H9 (cell line): ENCODE measurements around the gene NUDT14. TPM values are rescaled to one million over a fixed set of nuclear protein-coding genes. Genes with fewer than 3 reads are reported as not detected.

Experiments used
- DNase-seq: peaks from one replicate; pipeline ENCODE4 v3.0.0-alpha.2; 2017
- H2AFZ ChIP-seq: one replicate; pipeline ENCODE4 v1.6.1; 2013; ENCODE audit warnings: mild to moderate bottlenecking, low read length, control low read depth, moderate library complexity
- H2AK5ac ChIP-seq: 2 replicates; pipeline ENCODE4 v1.6.1; 2013; ENCODE audit warnings: low read length, control low read depth, mixed read lengths; ENCODE audit not compliant: insufficient read length
- H2BK120ac ChIP-seq: one replicate; pipeline ENCODE4 v1.6.1; 2013; ENCODE audit warnings: low read depth, mild to moderate bottlenecking, low read length, control low read depth, inconsistent platforms; ENCODE audit not compliant: poor library complexity, severe bottlenecking
- H2BK12ac ChIP-seq: 2 replicates; pipeline ENCODE4 v1.6.1; 2013; ENCODE audit warnings: low read length, control low read depth, mixed read lengths, low read depth; ENCODE audit not compliant: insufficient read length
- H2BK15ac ChIP-seq: 2 replicates; pipeline ENCODE4 v1.6.1; 2013; ENCODE audit warnings: low read depth, low read length, control low read depth
- H2BK20ac ChIP-seq: one replicate; pipeline ENCODE4 v1.6.1; 2013; ENCODE audit warnings: low read depth, mild to moderate bottlenecking, low read length, control low read depth, inconsistent platforms; ENCODE audit not compliant: poor library complexity, severe bottlenecking
- H2BK5ac ChIP-seq: 2 replicates; pipeline ENCODE4 v1.6.1; 2013; ENCODE audit warnings: low read length, control low read depth, mixed read lengths; ENCODE audit not compliant: insufficient read length
- H3K14ac ChIP-seq: 2 replicates; pipeline ENCODE4 v1.6.1; 2013; ENCODE audit warnings: low read length, control low read depth; ENCODE audit not compliant: insufficient read depth
- H3K18ac ChIP-seq: 2 replicates; pipeline ENCODE4 v1.6.1; 2013; ENCODE audit warnings: low read depth, mild to moderate bottlenecking, mixed read lengths, low read length, control low read depth; ENCODE audit not compliant: insufficient read length
- H3K23ac ChIP-seq: 2 replicates; pipeline ENCODE4 v1.6.1; 2013; ENCODE audit warnings: low read length, control low read depth, mixed read lengths, low read depth; ENCODE audit not compliant: insufficient read length
- H3K23me2 ChIP-seq: 2 replicates; pipeline ENCODE4 v1.6.1; 2013; ENCODE audit warnings: low read depth, mild to moderate bottlenecking, mixed read lengths, low read length, control low read depth; ENCODE audit not compliant: insufficient read length, poor library complexity, severe bottlenecking
- H3K27ac ChIP-seq: 2 replicates; pipeline ENCODE4 v1.5.1; 2013; ENCODE audit warnings: low read length, control low read depth, mixed read lengths, low read depth; ENCODE audit not compliant: insufficient read length
- H3K27me3 ChIP-seq: 2 replicates; pipeline ENCODE4 v1.6.1; 2013; ENCODE audit warnings: low read length, control low read depth, inconsistent platforms; ENCODE audit not compliant: insufficient read depth
- H3K4ac ChIP-seq: 2 replicates; pipeline ENCODE4 v1.6.1; 2013; ENCODE audit warnings: low read depth, mild to moderate bottlenecking, control low read depth, inconsistent platforms, low read length, moderate library complexity
- H3K4me1 ChIP-seq: 2 replicates; pipeline ENCODE4 v1.6.1; 2013; ENCODE audit warnings: low read length, control low read depth, inconsistent platforms; ENCODE audit not compliant: insufficient read depth
- H3K4me2 ChIP-seq: 2 replicates; pipeline ENCODE4 v1.6.1; 2013; ENCODE audit warnings: low read length, control low read depth, mixed read lengths; ENCODE audit not compliant: insufficient read length, insufficient read depth
- H3K56ac ChIP-seq: 2 replicates; pipeline ENCODE4 v1.6.1; 2013; ENCODE audit warnings: low read depth, mild to moderate bottlenecking, mixed read lengths, low read length, control low read depth; ENCODE audit not compliant: insufficient read length
- H3K79me1 ChIP-seq: 2 replicates; pipeline ENCODE4 v1.6.1; 2013; ENCODE audit warnings: low read depth, mild to moderate bottlenecking, moderate library complexity, low read length, control low read depth, inconsistent platforms; ENCODE audit not compliant: insufficient read depth, poor library complexity, severe bottlenecking
- H3K79me2 ChIP-seq: 2 replicates; pipeline ENCODE4 v1.6.1; 2013; ENCODE audit warnings: low read length, control low read depth, inconsistent platforms; ENCODE audit not compliant: insufficient read depth
- H3K9ac ChIP-seq: 2 replicates; pipeline ENCODE4 v1.6.1; 2013; ENCODE audit warnings: low read length, control low read depth, mixed read lengths; ENCODE audit not compliant: insufficient read length; ENCODE audit errors: extremely low read depth
- H3K9me3 ChIP-seq: one replicate; pipeline ENCODE4 v1.6.1; 2013; ENCODE audit warnings: low read depth, low read length, inconsistent platforms; ENCODE audit not compliant: control insufficient read depth
- H3T11ph ChIP-seq: one replicate; pipeline ENCODE4 v1.6.1; 2013; ENCODE audit warnings: mild to moderate bottlenecking, low read length, control low read depth, inconsistent platforms
- H4K20me1 ChIP-seq: one replicate; pipeline ENCODE4 v1.6.1; 2013; ENCODE audit not compliant: control insufficient read depth, insufficient read length, insufficient read depth
- H4K5ac ChIP-seq: 2 replicates; pipeline ENCODE4 v1.6.1; 2013; ENCODE audit warnings: low read depth, mild to moderate bottlenecking, mixed read lengths, low read length, control low read depth; ENCODE audit not compliant: insufficient read length
- H4K8ac ChIP-seq: replicated peaks from 2 replicates; pipeline ENCODE4 v1.6.1; 2013; ENCODE audit warnings: low read length, control low read depth, mixed read lengths, low read depth; ENCODE audit not compliant: insufficient read length
- H4K91ac ChIP-seq: 2 replicates; pipeline ENCODE4 v1.6.1; 2013; ENCODE audit warnings: low read depth, mild to moderate bottlenecking, moderate library complexity, mixed read lengths, low read length, control low read depth; ENCODE audit not compliant: insufficient read length
- H3K27ac Mint-ChIP-seq, 3 experiments: 2 replicates in 2 of 3; 3 replicates in 1 of 3; pipeline ENCODE4 v1.8.0; 2020 to 2021; ENCODE audit warnings: mixed read lengths in 3 of 3, mild to moderate bottlenecking in 1 of 3, moderate library complexity in 1 of 3
- H3K27me3 Mint-ChIP-seq: 2 replicates; pipeline ENCODE4 v1.8.0; 2021; ENCODE audit warnings: low read depth, mild to moderate bottlenecking, moderate library complexity, mixed read lengths
- H3K36me3 Mint-ChIP-seq, 3 experiments: 2 replicates in 2 of 3; 3 replicates in 1 of 3; pipeline ENCODE4 v1.8.0; 2020 to 2021; ENCODE audit warnings: low read depth in 3 of 3, mixed read lengths in 3 of 3; ENCODE audit not compliant: insufficient read depth in 1 of 3
- H3K4me1 Mint-ChIP-seq, 2 experiments: 2 replicates each; pipeline ENCODE4 v1.8.0; 2020; ENCODE audit warnings: mixed read lengths in 2 of 2
- H3K4me3 Mint-ChIP-seq, 2 experiments: 2 replicates in 1 of 2; 3 replicates in 1 of 2; pipeline ENCODE4 v1.8.0; 2020 to 2021; ENCODE audit warnings: mild to moderate bottlenecking in 2 of 2, mixed read lengths in 2 of 2, moderate library complexity in 1 of 2
- H3K9me3 Mint-ChIP-seq, 2 experiments: 2 replicates in 1 of 2; 3 replicates in 1 of 2; pipeline ENCODE4 v1.8.0; 2020; ENCODE audit warnings: mild to moderate bottlenecking in 2 of 2, mixed read lengths in 2 of 2, moderate library complexity in 1 of 2
- WGBS: extraction: QIAGEN DNeasy Blood & Tissue Kit; methylation state at CpG from one replicate; pipeline ENCODE4 v1.1.7; 2013; ENCODE audit warnings: missing lambda C conversion rate, low lambda C conversion rate, mixed read lengths; ENCODE audit not compliant: insufficient read length; ENCODE audit errors: extremely low coverage; 5-methylcytosine and 5-hydroxymethylcytosine counted together
- total RNA-seq: library from RNA; stranded (reverse); gene quantifications from 2 replicates; pipeline ENCODE4 v1.2.1, GENCODE V29; 2021
- TF ChIP-seq, protein P1 (sequence below): fragments of 200-600 bp; sonication (generic); conservative IDR thresholded peaks from 3 replicates; pipeline ENCODE4 v1.8.0; 2021; ENCODE audit warnings: antibody characterized with exemption, mild to moderate bottlenecking

The NUDT14 gene
- total RNA-seq, 1 experiment from 2014 or later, result 41.1 TPM

DNA sequence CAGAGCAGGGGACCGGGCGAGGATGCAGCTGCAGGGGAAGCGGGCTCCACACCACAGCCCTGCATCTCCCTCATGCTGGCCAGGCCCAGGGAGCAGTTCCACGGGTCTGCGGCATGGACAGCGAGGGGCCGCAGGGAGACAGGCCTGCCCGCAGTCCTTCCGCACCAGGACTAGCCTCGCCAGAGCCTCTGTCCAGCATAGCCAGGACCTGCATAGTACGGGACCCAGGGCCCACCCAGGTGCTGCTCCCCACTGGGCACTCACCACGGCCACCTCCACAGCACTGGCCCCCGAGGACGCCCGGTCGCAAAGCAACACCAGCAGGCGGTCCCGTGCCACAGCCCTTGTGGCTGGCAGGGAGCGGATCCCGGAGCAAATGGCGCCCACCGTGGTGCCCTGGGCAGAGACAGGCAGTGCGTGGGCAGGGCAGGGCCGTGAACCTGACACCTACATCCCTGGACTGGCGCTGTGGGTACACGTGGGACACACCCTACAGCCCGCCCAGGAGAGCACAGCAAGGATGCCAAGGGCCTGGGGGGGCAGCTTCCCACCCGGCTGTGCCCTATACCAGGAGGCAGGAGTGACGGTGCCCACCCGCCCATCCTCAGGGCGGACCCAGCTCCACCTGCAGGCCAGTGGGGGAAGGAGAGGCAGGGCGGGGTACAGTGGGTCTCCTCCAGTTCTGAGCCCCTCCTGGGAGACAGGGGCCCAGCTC is 36.3 kb downstream of the NUDT14 start:
- no peak overlapping the region for H2AK5ac ChIP-seq
- H3K27ac ChIP-seq, result no peak overlapping the region
- H3K4me3 Mint-ChIP-seq, result no peak overlapping the region
- H3K18ac ChIP-seq, result no peak overlapping the region
- no CpG with 5 or more reads among the region's 32 CpGs for WGBS
- no peak overlapping the region for H3T11ph ChIP-seq
- H2BK120ac ChIP-seq, result no peak overlapping the region
- peak; percentile 26 for DNase-seq
- H4K5ac ChIP-seq, result no peak overlapping the region
- H2BK12ac ChIP-seq, result no peak overlapping the region
- H4K20me1 ChIP-seq, result no peaks in the 10 kb centered on the region
- no peak overlapping the region for H3K4me2 ChIP-seq
- H3K9me3 ChIP-seq, result no peaks in the 10 kb centered on the region
- H3K27me3 ChIP-seq, result no peaks in the 10 kb centered on the region
- H3K27me3 Mint-ChIP-seq, result no peaks in the 10 kb centered on the region; the same call in 1 of the 2 replicates
- no peaks in the 10 kb centered on the region for H3K4me1 ChIP-seq
- H3K9me3 Mint-ChIP-seq, result peaks cover 5 to 14% of the 10 kb centered on the region in 2 experiments
- H3K56ac ChIP-seq, result no peak overlapping the region
- H3K79me1 ChIP-seq, result no peaks in the 10 kb centered on the region
- no peak overlapping the region for H4K91ac ChIP-seq
- H3K27ac Mint-ChIP-seq, result no peak overlapping the region; a peak in 1 of 7 replicates
- no peak overlapping the region for H2BK15ac ChIP-seq
- no peaks in the 10 kb centered on the region for H3K23me2 ChIP-seq
- no peak overlapping the region for H2AFZ ChIP-seq
- H2BK5ac ChIP-seq, result no peak overlapping the region
- no peaks in the 10 kb centered on the region for H3K79me2 ChIP-seq
- no peak overlapping the region for H4K8ac ChIP-seq
- H3K23ac ChIP-seq, result no peak overlapping the region
- H3K9ac ChIP-seq, result no peak overlapping the region
- no peak overlapping the region for H3K4ac ChIP-seq
- no peaks in the 10 kb centered on the region for H3K4me1 Mint-ChIP-seq
- TF ChIP-seq, protein P1, sequence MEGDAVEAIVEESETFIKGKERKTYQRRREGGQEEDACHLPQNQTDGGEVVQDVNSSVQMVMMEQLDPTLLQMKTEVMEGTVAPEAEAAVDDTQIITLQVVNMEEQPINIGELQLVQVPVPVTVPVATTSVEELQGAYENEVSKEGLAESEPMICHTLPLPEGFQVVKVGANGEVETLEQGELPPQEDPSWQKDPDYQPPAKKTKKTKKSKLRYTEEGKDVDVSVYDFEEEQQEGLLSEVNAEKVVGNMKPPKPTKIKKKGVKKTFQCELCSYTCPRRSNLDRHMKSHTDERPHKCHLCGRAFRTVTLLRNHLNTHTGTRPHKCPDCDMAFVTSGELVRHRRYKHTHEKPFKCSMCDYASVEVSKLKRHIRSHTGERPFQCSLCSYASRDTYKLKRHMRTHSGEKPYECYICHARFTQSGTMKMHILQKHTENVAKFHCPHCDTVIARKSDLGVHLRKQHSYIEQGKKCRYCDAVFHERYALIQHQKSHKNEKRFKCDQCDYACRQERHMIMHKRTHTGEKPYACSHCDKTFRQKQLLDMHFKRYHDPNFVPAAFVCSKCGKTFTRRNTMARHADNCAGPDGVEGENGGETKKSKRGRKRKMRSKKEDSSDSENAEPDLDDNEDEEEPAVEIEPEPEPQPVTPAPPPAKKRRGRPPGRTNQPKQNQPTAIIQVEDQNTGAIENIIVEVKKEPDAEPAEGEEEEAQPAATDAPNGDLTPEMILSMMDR, result peak; percentile 45
- no peak overlapping the region for H2BK20ac ChIP-seq
- peaks cover 0 to 17% (median 10%) of the 10 kb centered on the region in 3 experiments; a peak in 4 of 7 replicates for H3K36me3 Mint-ChIP-seq
- H3K14ac ChIP-seq, result no peak overlapping the region
